MCF 10A (cell line): ENCODE data around the gene ZSWIM8. TPM values are rescaled to one million over a fixed set of nuclear protein-coding genes. Genes with fewer than 3 reads are reported as not detected.

ENCODE experiments used
- BruUV-seq: library from RNA; stranded (reverse); fragments of 400-500 nt; replicated peaks from 2 replicates; lab custom pipeline; 2021; lab: Mats Ljungman, UMichigan
- CTCF ChIA-PET: fragments of 300-600 bp; sonication (Branson Sonifier 250); formaldehyde crosslinking; extraction: SDS; loops from one replicate; lab custom pipeline; 2021; ENCODE audit warnings: antibody characterized with exemption, inconsistent platforms; lab: Yijun Ruan, JAX
- POLR2A ChIA-PET: fragments of 300-600, 350-650 bp; sonication (Branson Sonifier 250); formaldehyde crosslinking; extraction: SDS; loops from one replicate; lab custom pipeline; 2020; ENCODE audit warnings: antibody characterized with exemption, inconsistent platforms; lab: Yijun Ruan, JAX
- DNase-seq: peaks from one replicate; pipeline ENCODE4 v3.0.0-alpha.2; 2018; ENCODE audit not compliant: unreplicated experiment
- H3K27ac Mint-ChIP-seq: one replicate; pipeline ENCODE4 v1.8.0; 2022; ENCODE audit warnings: mild to moderate bottlenecking, low read depth, mixed read lengths; ENCODE audit not compliant: unreplicated experiment
- H3K27me3 Mint-ChIP-seq: one replicate; pipeline ENCODE4 v1.8.0; 2022; ENCODE audit warnings: mixed read lengths; ENCODE audit not compliant: insufficient read depth, unreplicated experiment
- H3K36me3 Mint-ChIP-seq: one replicate; pipeline ENCODE4 v1.8.0; 2022; ENCODE audit warnings: mild to moderate bottlenecking, moderate library complexity, mixed read lengths; ENCODE audit not compliant: insufficient read depth, unreplicated experiment
- H3K4me1 Mint-ChIP-seq: one replicate; pipeline ENCODE4 v1.8.0; 2022; ENCODE audit warnings: mixed read lengths; ENCODE audit not compliant: insufficient read depth, unreplicated experiment
- H3K4me3 Mint-ChIP-seq: one replicate; pipeline ENCODE4 v1.8.0; 2022; ENCODE audit warnings: mild to moderate bottlenecking, moderate library complexity, mixed read lengths; ENCODE audit not compliant: unreplicated experiment
- H3K9me3 Mint-ChIP-seq: one replicate; pipeline ENCODE4 v1.8.0; 2022; ENCODE audit warnings: mixed read lengths; ENCODE audit not compliant: unreplicated experiment
- intact Hi-C: fragments of 100-400 bp; cut with micrococcal nuclease; formaldehyde crosslinking; loops from 2 replicates; pipeline ENCODE4 v1.14.1; 2022
- total RNA-seq: library from RNA; stranded (reverse); gene quantifications from 2 replicates; pipeline ENCODE4 v1.2.3, GENCODE V29; 2022
- TF ChIP-seq, protein P1 (sequence below): fragments of 200-600 bp; IDR thresholded peaks from one replicate; pipeline ENCODE4 v1.8.0; 2022; ENCODE audit warnings: antibody characterized with exemption, mild to moderate bottlenecking; ENCODE audit not compliant: unreplicated experiment

The ZSWIM8 gene
- total RNA-seq, 1 experiment from 2014 or later = 84.2 TPM

DNA sequence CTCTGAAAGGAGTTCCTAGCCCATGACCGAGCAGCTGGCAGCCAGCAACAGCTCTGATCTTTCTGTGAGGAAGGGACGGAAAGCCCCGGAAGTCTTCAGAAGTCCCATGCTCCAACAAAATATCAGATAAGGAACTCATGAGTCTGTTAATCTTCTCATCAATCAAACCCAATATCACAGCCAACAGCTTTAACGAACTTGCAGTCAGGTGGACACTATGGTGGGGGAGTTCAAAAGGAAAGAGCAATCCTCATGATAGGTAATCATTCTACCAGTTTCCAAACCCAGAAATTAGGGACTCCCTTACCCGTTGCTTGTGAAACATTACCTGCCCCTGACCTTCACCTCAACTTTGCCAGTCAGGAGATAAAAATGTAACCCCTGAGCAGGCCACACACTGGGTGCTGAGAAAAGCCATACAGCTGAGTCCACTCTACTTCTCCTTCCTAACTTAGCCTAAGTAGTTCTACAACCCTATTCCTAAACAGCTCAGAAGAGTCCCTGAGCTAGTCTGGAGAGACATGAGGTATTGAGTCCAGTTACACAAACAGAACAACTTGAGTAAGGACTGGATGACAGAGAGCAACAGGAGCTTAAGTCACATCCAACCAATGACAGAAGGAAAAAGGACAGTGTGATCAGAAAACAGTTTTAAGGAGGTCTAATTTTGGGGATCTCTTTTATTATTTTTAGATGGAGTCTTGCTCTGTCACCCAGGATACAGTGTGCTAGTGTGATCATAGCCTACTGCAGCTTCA, 23.8 kb downstream of the ZSWIM8 start:
- Mint-ChIP-seq H3K4me3 (peak overlapping the region; percentile 29), H3K9me3 (no peaks in the 10 kb centered on the region), H3K4me1 (peaks cover 11% of the 10 kb centered on the region), H3K36me3 (peaks cover 41% of the 10 kb centered on the region), H3K27me3 (no peaks in the 10 kb centered on the region), H3K27ac (no peak overlapping the region)
- POLR2A ChIA-PET = interaction anchor here (0.6 to 2.8 kb wide), 12 partner anchors 8 to 79 kb away, joined by 3 to 53 read pairs (median 6); partner anchors contain the start of genes CAMK2G, CHCHD1 and ZSWIM8
- DNase-seq = no peak
- CTCF ChIA-PET = interaction anchor here (0.6 to 1.9 kb wide), 5 partner anchors 10 to 406 kb away, joined by 3 to 9 read pairs (median 3); partner anchors contain the start of gene ZSWIM8
- BruUV-seq = no TSS peak
- intact Hi-C loops = no loop called here
- TF ChIP-seq, protein P1, sequence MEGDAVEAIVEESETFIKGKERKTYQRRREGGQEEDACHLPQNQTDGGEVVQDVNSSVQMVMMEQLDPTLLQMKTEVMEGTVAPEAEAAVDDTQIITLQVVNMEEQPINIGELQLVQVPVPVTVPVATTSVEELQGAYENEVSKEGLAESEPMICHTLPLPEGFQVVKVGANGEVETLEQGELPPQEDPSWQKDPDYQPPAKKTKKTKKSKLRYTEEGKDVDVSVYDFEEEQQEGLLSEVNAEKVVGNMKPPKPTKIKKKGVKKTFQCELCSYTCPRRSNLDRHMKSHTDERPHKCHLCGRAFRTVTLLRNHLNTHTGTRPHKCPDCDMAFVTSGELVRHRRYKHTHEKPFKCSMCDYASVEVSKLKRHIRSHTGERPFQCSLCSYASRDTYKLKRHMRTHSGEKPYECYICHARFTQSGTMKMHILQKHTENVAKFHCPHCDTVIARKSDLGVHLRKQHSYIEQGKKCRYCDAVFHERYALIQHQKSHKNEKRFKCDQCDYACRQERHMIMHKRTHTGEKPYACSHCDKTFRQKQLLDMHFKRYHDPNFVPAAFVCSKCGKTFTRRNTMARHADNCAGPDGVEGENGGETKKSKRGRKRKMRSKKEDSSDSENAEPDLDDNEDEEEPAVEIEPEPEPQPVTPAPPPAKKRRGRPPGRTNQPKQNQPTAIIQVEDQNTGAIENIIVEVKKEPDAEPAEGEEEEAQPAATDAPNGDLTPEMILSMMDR = no peak

DNA sequence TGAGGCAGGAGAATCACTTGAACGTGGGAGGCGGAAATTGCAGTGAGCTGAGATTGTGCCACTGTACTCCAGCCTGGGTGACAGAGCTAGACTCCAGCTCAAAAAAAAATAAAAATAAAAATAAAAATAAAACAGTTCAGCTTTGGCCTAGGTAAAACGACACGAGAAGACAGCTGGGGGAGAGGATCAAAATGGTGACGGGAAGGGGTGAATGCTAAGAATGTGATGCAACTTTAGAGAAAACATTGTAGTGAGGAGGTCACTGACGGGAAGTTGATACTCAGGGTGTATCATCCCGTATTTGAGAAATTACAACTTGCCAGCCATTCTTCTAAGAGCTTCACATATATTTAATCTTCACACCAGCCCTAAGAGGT, 24.9 kb downstream of the ZSWIM8 start:
- BruUV-seq = TSS peak; percentile 22
- intact Hi-C loops = loop anchor here (2.0 kb wide), 1 partner anchor 68 kb away; no protein-coding TSS in a partner anchor

DNA sequence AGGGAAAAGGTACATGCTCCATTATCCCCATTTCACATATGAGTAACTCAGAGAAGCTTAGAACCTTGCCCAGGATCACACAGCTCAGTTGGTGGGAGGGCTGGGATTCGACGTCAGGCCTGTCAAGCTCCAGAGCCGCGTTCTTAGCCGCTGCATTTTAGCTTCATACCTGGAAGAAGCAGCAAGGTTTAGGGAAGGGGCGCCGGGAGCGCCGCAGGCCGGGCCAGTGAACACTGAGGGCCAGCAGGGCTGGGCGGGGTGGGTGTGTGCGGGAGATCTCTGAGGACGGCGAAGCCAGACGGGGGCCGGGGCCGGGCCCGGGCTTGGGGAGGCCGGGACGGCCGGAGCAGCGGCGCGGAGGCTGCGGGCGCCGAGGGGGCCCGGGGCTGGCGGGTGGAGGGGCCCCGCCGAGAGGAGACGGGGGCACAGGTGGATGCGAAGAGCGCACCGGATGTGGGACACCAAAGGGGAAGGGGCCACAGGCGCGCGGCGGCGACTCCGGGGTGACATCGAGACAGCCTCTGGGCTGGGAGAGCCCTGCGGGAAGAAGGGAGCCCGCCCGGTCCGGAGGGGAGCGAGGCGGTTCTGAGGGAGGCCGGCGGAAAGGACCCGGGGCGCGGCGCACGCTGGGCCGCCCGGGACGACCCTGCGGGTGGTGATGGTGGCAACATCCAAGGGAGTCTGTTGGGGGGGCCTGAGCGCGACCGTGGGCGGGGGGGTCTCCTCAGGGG, 25.5 kb downstream of the ZSWIM8 start:
- intact Hi-C loops = loop anchor here (2.0 kb wide), 1 partner anchor 68 kb away; no protein-coding TSS in a partner anchor

More for the DNA sequence above, 24.9 kb downstream of the ZSWIM8 start:
- Mint-ChIP-seq H3K9me3 (no peaks in the 10 kb centered on the region), H3K4me1 (peaks cover 11% of the 10 kb centered on the region), H3K36me3 (peaks cover 36% of the 10 kb centered on the region), H3K4me3 (peak overlapping the region; percentile 72), H3K27me3 (no peaks in the 10 kb centered on the region), H3K27ac (peak overlapping the region; percentile 19)
- TF ChIP-seq, protein P1 = no peak
- ChIA-PET POLR2A (interaction anchor here (0.6 to 2.8 kb wide), 15 partner anchors 9 to 122 kb away, joined by 3 to 53 read pairs (median 4); partner anchors contain the start of genes CAMK2G, CHCHD1 and ZSWIM8), CTCF (interaction anchor here (1.9 kb wide), 1 partner anchor 130 kb away, joined by 7 read pairs; no protein-coding TSS in a partner anchor)
- DNase-seq = no peak

More for the DNA sequence above, 25.5 kb downstream of the ZSWIM8 start:
- Mint-ChIP-seq H3K4me1 (peaks cover 14% of the 10 kb centered on the region), H3K27me3 (no peaks in the 10 kb centered on the region), H3K27ac (peak overlapping the region; percentile 19), H3K9me3 (no peaks in the 10 kb centered on the region), H3K4me3 (peak overlapping the region; percentile 72), H3K36me3 (peaks cover 32% of the 10 kb centered on the region)
- CTCF ChIA-PET = interaction anchor here (1.9 kb wide), 1 partner anchor 129 kb away, joined by 7 read pairs; no protein-coding TSS in a partner anchor
- no TSS peak for BruUV-seq
- TF ChIP-seq, protein P1 = no peak
- no peak for DNase-seq
- POLR2A ChIA-PET = interaction anchor here (0.6 to 2.8 kb wide), 13 partner anchors 8 to 122 kb away, joined by 3 to 53 read pairs (median 5); partner anchors contain the start of genes CHCHD1 and ZSWIM8
